GM19397 (cell line): ENCODE data around the gene LEKR1.

Experiments
- ATAC-seq: cut with Tn5 transposase; IDR thresholded peaks from one replicate; pipeline ENCODE4 v1.9.1; 2021; ENCODE audit warnings: mild to moderate bottlenecking, moderate library complexity; ENCODE audit not compliant: unreplicated experiment

Gene LEKR1

DNA sequence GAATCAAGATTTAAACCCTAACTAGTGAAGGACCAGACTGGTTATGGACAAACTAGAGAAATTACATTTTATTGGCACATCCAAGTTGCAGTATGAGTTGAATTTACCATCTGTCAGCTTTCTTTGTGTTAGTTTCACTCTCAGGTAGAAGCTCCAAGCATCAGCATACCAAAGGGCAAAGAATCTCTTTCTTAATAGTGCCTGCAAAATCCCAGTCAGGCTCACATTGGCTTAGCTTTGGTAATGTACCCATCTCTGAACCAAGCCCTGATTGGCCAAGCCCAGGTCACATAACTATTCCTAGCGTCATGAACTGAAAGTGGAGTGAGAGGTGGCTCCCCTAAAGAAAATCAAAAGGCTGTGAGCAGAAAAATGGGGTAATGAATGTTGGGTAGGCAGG, 266.9 kb downstream of the LEKR1 start:
- ATAC-seq = no peak

DNA sequence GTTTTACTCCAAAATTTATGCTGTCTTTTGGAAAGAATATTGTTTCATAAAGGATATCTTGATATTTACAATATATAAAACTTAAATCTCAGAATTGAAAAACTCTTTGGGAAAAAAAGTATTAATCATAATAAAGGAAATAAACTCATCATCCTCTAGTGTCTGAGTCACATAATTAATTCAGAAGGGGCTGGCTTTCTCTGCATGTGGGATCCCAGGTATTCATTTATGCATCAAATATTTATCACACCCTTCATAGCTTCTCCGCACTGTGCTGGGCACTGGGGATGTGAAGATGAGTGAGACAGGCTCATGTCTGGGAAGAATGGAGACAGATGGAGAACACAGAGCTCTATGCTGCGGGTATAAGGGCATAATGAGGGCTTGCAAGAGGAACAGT, 268.1 kb downstream of the LEKR1 start:
- ATAC-seq = no peak

DNA sequence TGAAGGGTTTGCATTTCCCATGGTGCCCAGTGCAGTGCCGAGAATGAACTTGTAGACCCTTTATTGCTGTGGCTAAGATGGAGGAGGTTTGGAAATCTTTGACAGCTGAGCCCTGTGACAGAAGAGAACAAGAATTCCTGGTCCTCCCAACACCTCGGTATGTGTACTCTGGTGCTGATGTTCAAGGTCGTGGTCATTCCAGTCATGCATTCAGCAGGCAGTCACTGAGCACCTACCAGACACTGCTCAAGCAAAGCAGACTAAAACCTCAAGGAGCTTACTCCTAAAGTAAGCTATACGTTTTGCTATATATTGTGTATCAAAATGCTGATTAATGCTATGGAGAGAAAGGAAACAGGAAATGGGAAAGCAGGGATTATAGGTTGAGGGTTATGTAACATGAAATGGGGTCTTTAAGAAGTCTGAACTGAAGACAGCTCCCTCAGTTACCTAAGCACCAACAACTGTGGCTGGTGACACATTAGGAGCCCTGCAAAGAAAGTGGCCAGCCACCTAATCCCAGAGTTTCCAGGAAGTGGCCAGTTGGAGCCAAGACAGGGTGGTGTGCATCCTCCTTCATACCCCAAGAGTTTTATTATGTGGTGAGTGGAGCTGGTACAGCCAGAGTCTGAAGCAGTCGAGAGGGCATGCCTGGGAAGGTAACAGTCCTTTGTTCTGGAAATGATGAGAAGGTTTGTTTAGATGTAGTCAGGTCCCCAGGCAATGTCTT, 268.8 kb downstream of the LEKR1 start:
- ATAC-seq = no peak
